ENCODE results near the gene NPPA. TPM values are rescaled to one million over a fixed set of nuclear protein-coding genes. Genes with fewer than 3 reads are reported as not detected.

Gene NPPA
- polyA plus RNA-seq, 1 donor: 2.1 TPM

- DNase-seq (ENCODE audit: low read depth): no peak
Observed at GRCh38 chr1:11842154-11843041, 5.2 kb downstream of the NPPA start.

GRCh38 chr1:11841245-11842153 lies 6.1 kb downstream of the NPPA start:
- no peak for DNase-seq (ENCODE audit: low read depth)

- DNase-seq (ENCODE audit: low read depth): no peak
Observed at GRCh38 chr1:11839727-11840705, 7.6 kb downstream of the NPPA start.

GRCh38 chr1:11838349-11839272 lies 9.0 kb downstream of the NPPA start:
- peak; percentile 25 for DNase-seq (ENCODE audit: low read depth)

- no peak for DNase-seq (ENCODE audit: low read depth)
Observed at GRCh38 chr1:11837767-11838348, 9.7 kb downstream of the NPPA start.

- DNase-seq (ENCODE audit: low read depth): no peak
Observed at GRCh38 chr1:11836955-11837766, 10.4 kb downstream of the NPPA start.

GRCh38 chr1:11835441-11836225 lies 11.9 kb downstream of the NPPA start:
- DNase-seq (ENCODE audit: low read depth): no peak

GRCh38 chr1:11833900-11834299 lies 13.7 kb downstream of the NPPA start:
- DNase-seq (ENCODE audit: low read depth): no peak

- DNase-seq (ENCODE audit: low read depth): no peak
Observed at GRCh38 chr1:11833497-11833896, 14.1 kb downstream of the NPPA start.

GRCh38 chr1:11831945-11832725 lies 15.4 kb downstream of the NPPA start:
- no peak for DNase-seq (ENCODE audit: low read depth)

GRCh38 chr1:11828511-11828910 lies 19.1 kb downstream of the NPPA start:
- no peak for DNase-seq (ENCODE audit: low read depth)

GRCh38 chr1:11826946-11827345 lies 20.6 kb downstream of the NPPA start:
- DNase-seq (ENCODE audit: low read depth): no peak

GRCh38 chr1:11825131-11825530 lies 22.5 kb downstream of the NPPA start:
- no peak for DNase-seq (ENCODE audit: low read depth)

- no peak for DNase-seq (ENCODE audit: low read depth)
Observed at GRCh38 chr1:11823366-11824137, 24.0 kb downstream of the NPPA start.

- no peak for DNase-seq (ENCODE audit: low read depth)
Observed at GRCh38 chr1:11822091-11822490, 25.5 kb downstream of the NPPA start.

- DNase-seq (ENCODE audit: low read depth): no peak
Observed at GRCh38 chr1:11817192-11817591, 30.4 kb downstream of the NPPA start.

- no peak for DNase-seq (ENCODE audit: low read depth)
Observed at GRCh38 chr1:11813021-11813420, 34.6 kb downstream of the NPPA start.

Data from forelimb muscle (tissue), 1 donor.